ENCODE measurements around the gene SGF29. TPM values are rescaled to one million over a fixed set of nuclear protein-coding genes. Genes with fewer than 3 reads are reported as not detected.

The SGF29 gene
- total and polyA plus RNA-seq, 7 donors, result 13.2 to 58.7 (median 38.5) TPM

- 71 to 86% methylated on average over 15 of the region's 15 CpGs for WGBS, 2 donors
- no peak for DNase-seq
- no peaks in the 10 kb centered on the region for H3K9me3 ChIP-seq
- TF ChIP-seq POLR2AphosphoS5 (IDR thresholded peaks at IDR 0.05) (no peak), EP300 (IDR thresholded peaks at IDR 0.05) (no peak), POLR2A (IDR thresholded peaks at IDR 0.05) (no peak)
- TF ChIP-seq, protein P1, sequence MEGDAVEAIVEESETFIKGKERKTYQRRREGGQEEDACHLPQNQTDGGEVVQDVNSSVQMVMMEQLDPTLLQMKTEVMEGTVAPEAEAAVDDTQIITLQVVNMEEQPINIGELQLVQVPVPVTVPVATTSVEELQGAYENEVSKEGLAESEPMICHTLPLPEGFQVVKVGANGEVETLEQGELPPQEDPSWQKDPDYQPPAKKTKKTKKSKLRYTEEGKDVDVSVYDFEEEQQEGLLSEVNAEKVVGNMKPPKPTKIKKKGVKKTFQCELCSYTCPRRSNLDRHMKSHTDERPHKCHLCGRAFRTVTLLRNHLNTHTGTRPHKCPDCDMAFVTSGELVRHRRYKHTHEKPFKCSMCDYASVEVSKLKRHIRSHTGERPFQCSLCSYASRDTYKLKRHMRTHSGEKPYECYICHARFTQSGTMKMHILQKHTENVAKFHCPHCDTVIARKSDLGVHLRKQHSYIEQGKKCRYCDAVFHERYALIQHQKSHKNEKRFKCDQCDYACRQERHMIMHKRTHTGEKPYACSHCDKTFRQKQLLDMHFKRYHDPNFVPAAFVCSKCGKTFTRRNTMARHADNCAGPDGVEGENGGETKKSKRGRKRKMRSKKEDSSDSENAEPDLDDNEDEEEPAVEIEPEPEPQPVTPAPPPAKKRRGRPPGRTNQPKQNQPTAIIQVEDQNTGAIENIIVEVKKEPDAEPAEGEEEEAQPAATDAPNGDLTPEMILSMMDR (IDR thresholded peaks at IDR 0.05), result no peak
- intact Hi-C loops (cut with DNase I), result no loop called here
- peaks cover 0 to 3% (median 0%) of the 10 kb centered on the region in 4 donors for H3K36me3 ChIP-seq
- H3K4me3 ChIP-seq, result no peak overlapping the region
- no peaks in the 10 kb centered on the region for H3K27me3 ChIP-seq
- peak overlapping the region; percentile 23 to 64 (median 44) for H3K27ac ChIP-seq
- peaks cover 0 to 27% (median 22%) of the 10 kb centered on the region in 4 donors for H3K4me1 ChIP-seq
These were observed 19.2 kb downstream of the SGF29 start for GRCh38 chr16:28572696-28573510.

DNA sequence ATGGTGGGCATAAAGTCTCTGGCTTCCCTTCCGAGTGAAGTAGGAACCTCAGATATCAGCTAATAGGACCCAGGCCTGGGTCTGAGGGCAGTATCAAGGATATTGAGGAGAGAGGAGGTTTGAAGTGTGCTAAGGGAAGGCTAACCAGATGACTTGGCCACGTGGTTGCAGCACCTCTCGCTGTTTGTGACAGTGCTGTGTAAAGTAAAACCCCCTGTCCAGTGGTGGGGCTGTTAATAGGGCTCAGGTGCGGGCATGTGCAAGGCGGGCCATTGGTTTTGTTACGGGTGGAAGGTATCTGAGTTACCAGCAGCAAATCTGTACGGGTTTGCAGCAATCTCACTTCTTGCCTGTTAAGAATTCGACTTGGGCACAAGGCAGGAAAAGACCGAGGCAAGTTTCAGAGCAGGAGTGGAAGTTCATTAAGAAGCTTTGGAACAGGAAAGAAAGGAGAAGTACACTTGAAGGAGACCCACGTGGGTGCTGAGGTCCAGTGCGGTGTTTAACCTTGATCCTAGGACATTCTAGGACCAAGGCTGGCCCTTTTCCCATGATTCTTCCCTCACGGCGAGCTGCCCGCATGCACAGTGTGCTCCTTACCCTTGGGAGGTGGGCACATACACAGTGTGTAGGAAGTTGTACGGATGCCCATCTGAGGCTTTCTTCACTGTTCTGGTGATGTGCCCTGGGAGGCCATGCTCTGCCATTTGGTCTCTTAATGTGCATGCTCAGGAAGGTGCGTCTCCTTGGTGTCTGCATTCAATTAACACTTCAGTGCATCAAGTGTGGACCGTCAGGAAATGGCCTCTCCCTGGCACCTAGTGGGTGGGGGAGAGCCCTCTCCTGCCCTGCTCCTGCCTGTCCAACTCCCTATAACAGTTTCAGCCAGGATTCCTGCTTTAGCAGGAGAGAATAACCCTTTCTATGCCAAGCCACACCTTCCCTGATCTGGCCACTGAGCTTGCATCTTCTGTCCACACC, 20.3 kb downstream of the SGF29 start:
- Histone ChIP-seq H3K9me3 (no peaks in the 10 kb centered on the region), H3K4me3 (no peak overlapping the region), H3K27me3 (no peaks in the 10 kb centered on the region), H3K4me1 (peaks cover 0 to 27% (median 22%) of the 10 kb centered on the region in 4 donors), H3K27ac (peak overlapping the region in 1 of 4 donors; percentile 64), H3K36me3 (peaks cover 0 to 6% (median 0%) of the 10 kb centered on the region in 4 donors)
- TF ChIP-seq POLR2AphosphoS5 (IDR thresholded peaks at IDR 0.05) (no peak), POLR2A (IDR thresholded peaks at IDR 0.05) (no peak), EP300 (IDR thresholded peaks at IDR 0.05) (no peak)
- TF ChIP-seq, protein P1 (IDR thresholded peaks at IDR 0.05), result no peak
- DNase-seq, result no peak
- 83 to 84% methylated on average over 17 of the region's 17 CpGs for WGBS, 2 donors
- intact Hi-C loops (cut with DNase I), result no loop called here

- intact Hi-C loops (cut with DNase I), result no loop called here
- H3K9me3 ChIP-seq, result no peaks in the 10 kb centered on the region
- H3K4me3 ChIP-seq, result no peak overlapping the region
- TF ChIP-seq EP300 (IDR thresholded peaks at IDR 0.05) (no peak), POLR2A (IDR thresholded peaks at IDR 0.05) (no peak)
- TF ChIP-seq, protein P1 (IDR thresholded peaks at IDR 0.05), result no peak
- peaks cover 0 to 27% (median 22%) of the 10 kb centered on the region in 4 donors for H3K4me1 ChIP-seq
- DNase-seq, result no peak
- H3K36me3 ChIP-seq, result peaks cover 0 to 6% (median 0%) of the 10 kb centered on the region in 4 donors
- no peaks in the 10 kb centered on the region for H3K27me3 ChIP-seq
- 95 to 98% methylated on average over 2 of the region's 2 CpGs for WGBS, 2 donors
- no peak overlapping the region for H3K27ac ChIP-seq
These were observed 21.2 kb downstream of the SGF29 start for GRCh38 chr16:28574925-28575324.

DNA sequence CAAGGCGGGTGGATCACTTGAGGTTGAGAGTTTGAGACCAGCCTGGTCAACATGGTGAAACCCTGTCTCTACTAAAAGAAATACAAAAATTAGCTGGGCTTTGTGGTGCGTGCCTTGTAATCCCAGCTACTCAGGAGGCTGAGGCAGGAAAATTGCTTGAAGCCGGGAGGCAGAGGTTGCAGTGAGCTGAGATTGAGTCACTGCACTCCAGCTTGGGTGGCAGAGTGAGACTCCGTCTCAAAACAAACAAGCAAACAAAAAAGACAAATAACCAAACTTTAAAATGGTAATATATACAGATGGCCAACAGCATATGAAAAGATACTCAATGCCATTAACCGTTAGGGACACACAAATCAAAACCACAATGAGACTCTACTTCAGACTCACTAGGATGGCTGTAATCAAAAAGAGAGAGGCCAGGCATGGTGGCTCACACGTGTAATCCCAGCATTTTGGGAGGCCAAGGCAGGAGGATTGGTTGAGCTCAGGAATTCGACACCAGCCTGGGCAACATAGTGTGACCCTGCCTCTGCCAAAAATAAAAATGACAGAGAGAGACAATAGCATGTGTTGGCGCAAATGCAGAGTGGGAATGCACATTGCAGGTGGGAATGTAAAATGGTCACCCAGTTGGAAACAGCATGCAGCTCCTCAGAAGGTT, 21.9 kb downstream of the SGF29 start:
- intact Hi-C loops (cut with DNase I), result no loop called here
- no peak overlapping the region for H3K4me3 ChIP-seq
- no peaks in the 10 kb centered on the region for H3K27me3 ChIP-seq
- H3K36me3 ChIP-seq, result peaks cover 0 to 12% (median 0%) of the 10 kb centered on the region in 4 donors
- WGBS, 2 donors, result 93 to 95% methylated on average over 8 of the region's 8 CpGs
- H3K9me3 ChIP-seq, result no peaks in the 10 kb centered on the region
- no peak overlapping the region for H3K27ac ChIP-seq
- no peak for DNase-seq
- no peak for TF ChIP-seq EP300 (IDR thresholded peaks at IDR 0.05)
- no peak for TF ChIP-seq POLR2A (IDR thresholded peaks at IDR 0.05)
- TF ChIP-seq POLR2AphosphoS5 (IDR thresholded peaks at IDR 0.05), result no peak
- TF ChIP-seq, protein P1 (IDR thresholded peaks at IDR 0.05), result no peak
- H3K4me1 ChIP-seq, result peaks cover 0 to 27% (median 22%) of the 10 kb centered on the region in 4 donors
